Sciatic nerve (tissue), 2 donors: ENCODE results near the gene TDP2. TPM values are rescaled to one million over a fixed set of nuclear protein-coding genes. Genes with fewer than 3 reads are reported as not detected.
A peak's percentile ranks its signal among the peaks of the same experiment; 100 is the strongest.
"Not testable (repeated sequence)": the region's sequence is repeated elsewhere in the genome, so short reads cannot be mapped to it uniquely, and the experiment has no call there.

Experiments
- ATAC-seq: fragments of 200-7000 bp; cut with Tn5 transposase; one replicate; pipeline ENCODE4 v1.9.1; 2020; ENCODE audit warnings: mild to moderate bottlenecking, moderate library complexity
- DNase-seq: peaks from one replicate; pipeline ENCODE4 v3.0.0-alpha.2; 2020; ENCODE audit warnings: low spot score
- intact Hi-C: fragments of 100-400 bp; cut with DNase I; formaldehyde crosslinking; loops from one replicate; pipeline ENCODE4 v1.14.2; 2022
- total RNA-seq: library from RNA; stranded (reverse); fragmentation: NEBNext Ultra II Directional; extraction: Animal tissue kit (Norgen Biotek cat#: 25700); gene quantifications from one replicate; pipeline ENCODE4 v1.2.1, GENCODE V29; 2021
- donor health status: DM: no; HTN: no; CAD: no.
- donor health status: DM: no; HTN: no; CAD: no.

The TDP2 gene
- total RNA-seq, result 34.9 TPM

DNA sequence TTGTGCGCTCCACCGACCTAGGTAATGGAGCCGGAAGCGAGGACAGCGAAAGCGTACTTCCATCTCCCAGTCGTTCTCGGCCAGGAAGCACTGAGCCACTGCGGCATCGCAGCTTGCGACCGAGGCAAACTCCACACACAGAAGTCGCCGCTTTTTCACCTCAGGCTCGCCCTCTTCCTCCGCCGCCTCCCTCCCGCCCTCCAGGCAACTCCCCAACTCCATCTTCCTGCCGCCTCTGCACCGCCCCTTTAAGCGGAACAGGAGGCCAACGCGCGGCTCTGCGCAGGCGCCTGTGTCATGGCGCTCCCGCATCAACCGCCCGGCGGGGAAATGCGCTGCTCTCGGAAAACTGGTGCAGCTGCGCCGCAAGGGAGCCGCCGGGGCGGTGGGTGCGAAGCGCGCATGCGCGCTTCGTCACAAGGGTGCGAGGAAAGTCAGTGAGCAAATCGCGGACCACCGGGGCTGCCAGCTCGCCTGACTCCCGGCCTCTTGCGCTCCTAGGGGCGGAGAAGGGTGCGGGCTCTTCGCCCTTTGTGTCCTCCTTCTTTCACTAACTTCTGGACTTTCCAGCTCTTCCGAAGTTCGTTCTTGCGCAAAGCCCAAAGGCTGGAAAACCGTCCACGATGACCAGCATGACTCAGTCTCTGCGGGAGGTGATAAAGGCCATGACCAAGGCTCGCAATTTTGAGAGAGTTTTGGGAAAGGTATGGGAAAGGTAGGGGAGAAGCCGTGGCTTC, at the start of gene TDP2, which contains the start of gene ACOT13:
TDP2 (minus strand) TSS at position 259 of the 737 bp plus-strand sequence; CDS start at position 222, 37 bp downstream.
ACOT13 (plus strand) TSS at position 437 of the 737 bp plus-strand sequence; CDS start at position 624, 187 bp downstream.
- ATAC-seq (peak; percentile 100), DNase-seq (peak; percentile 96)
- intact Hi-C loops, result no loop called here

- intact Hi-C loops, result no loop called here
- no peak for ATAC-seq
These were observed 44.0 kb upstream of the TDP2 start for GRCh38 chr6:24710519-24711303.

GRCh38 chr6:24709014-24709711, 42.5 kb upstream of the TDP2 start:
- ATAC-seq, result no peak
- intact Hi-C loops, result no loop called here
- no peak for DNase-seq

More at GRCh38 chr6:24710519-24711303, 44.0 kb upstream of the TDP2 start:
- no peak for DNase-seq

GRCh38 chr6:24708612-24709011, 41.9 kb upstream of the TDP2 start:
- no peak for DNase-seq
- intact Hi-C loops, result no loop called here
- ATAC-seq, result no peak

GRCh38 chr6:24704468-24704867, 37.8 kb upstream of the TDP2 start:
- DNase-seq (no peak), ATAC-seq (no peak)
- intact Hi-C loops, result no loop called here

GRCh38 chr6:24702720-24703282, 36.1 kb upstream of the TDP2 start:
- ATAC-seq, result no peak
- intact Hi-C loops, result no loop called here
- no peak for DNase-seq

- intact Hi-C loops, result loop anchor here (10.0 kb wide), 1 partner anchor 115 kb away; no protein-coding TSS in a partner anchor
- DNase-seq (no peak), ATAC-seq (no peak)
These were observed 33.0 kb upstream of the TDP2 start for GRCh38 chr6:24699521-24700359.

DNA sequence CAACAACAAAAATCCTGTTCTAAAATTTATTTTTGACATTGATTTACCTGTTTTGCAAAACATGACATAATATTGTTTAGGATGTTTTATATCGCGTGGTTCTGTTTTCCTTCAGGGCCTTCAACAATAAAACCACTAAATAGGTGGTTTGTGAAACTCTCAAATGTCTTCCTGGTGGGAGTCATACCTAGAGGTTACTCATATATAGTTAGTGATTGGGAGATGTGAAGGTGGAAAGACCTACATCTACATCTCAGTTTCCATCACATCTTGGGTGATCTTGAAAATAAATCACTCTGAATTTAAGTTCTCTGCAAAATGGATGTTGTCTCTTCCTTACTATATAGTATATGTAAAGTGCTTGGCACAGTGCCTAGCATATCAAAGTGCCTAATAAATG, 29.4 kb upstream of the TDP2 start:
- intact Hi-C loops, result loop anchor here (10.0 kb wide), 1 partner anchor 111 kb away; no protein-coding TSS in a partner anchor
- DNase-seq (no peak), ATAC-seq (no peak)

- intact Hi-C loops, result loop anchor here (10.0 kb wide), 1 partner anchor 111 kb away; no protein-coding TSS in a partner anchor
- ATAC-seq, result peak; percentile 83
- DNase-seq, result not testable (repeated sequence)
These were observed 28.9 kb upstream of the TDP2 start for GRCh38 chr6:24695635-24696034.

DNA sequence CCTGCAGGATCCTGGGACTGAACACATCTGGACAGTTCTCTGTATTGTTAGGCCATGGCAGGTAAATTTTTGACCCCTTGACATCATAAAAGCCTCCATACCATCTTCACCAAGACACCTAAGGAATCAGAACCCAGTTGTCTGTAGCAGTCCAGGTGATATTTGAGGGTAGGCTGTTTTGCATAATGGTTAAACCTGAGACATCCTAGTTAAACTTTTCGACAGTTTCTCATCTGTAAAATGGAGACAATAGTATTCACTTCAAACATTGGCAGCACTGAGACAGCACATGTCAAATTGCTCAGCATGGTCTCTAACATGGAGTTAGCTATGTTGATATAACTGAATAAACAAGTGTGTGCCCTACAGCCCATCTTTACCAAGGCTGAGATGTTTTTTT, 27.5 kb upstream of the TDP2 start:
- intact Hi-C loops, result loop anchor here (10.0 kb wide), 1 partner anchor 109 kb away; no protein-coding TSS in a partner anchor
- ATAC-seq (no peak), DNase-seq (no peak)

GRCh38 chr6:24692848-24693592, 26.3 kb upstream of the TDP2 start:
- intact Hi-C loops, result loop anchor here (10.0 kb wide), 1 partner anchor 108 kb away; no protein-coding TSS in a partner anchor
- DNase-seq, result no peak

DNA sequence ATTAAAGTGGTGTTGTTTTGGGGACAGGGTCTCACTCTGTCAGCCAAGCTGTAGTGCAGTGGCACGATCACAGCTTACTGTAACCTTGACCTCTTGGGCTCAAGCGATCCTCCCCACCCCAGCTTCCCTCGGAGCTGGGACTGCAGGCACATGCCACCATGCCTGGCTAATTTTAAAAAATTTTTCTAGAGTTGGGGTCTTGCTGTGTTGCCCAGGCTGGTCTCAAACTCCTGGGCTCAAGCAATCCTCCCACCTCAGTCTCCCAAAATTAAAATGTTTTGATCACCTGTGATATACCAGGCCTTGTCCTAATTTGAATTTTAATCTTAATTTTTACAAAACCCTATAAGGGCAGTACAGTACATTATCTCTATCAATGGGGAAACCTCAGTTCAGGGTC, 25.7 kb upstream of the TDP2 start:
- DNase-seq (no peak), ATAC-seq (no peak)
- intact Hi-C loops, result loop anchor here (10.0 kb wide), 1 partner anchor 108 kb away; no protein-coding TSS in a partner anchor

More at GRCh38 chr6:24692848-24693592, 26.3 kb upstream of the TDP2 start:
- ATAC-seq, result no peak

DNA sequence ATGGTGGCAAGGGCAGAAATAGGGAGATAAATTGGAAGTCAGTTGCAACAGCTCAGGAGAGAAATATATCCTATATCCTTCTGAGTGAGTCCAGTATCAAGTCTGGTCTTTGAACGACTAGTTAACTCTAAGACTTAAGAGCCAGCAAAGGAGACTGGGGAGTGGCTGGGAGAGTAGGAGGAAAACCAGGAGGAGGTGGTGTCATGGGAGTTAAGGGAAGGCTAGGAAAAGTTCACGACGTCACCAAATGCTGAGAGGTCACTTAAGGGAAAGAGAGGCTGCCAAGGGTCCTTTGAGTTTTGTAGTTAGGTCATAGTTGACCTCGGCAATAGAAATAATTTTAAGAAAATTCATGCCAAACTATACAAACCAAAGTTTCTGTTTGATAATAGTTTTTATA, 25.3 kb upstream of the TDP2 start:
- ATAC-seq (peak; percentile 57), DNase-seq (no peak)
- intact Hi-C loops, result loop anchor here (10.0 kb wide), 1 partner anchor 107 kb away; no protein-coding TSS in a partner anchor

DNA sequence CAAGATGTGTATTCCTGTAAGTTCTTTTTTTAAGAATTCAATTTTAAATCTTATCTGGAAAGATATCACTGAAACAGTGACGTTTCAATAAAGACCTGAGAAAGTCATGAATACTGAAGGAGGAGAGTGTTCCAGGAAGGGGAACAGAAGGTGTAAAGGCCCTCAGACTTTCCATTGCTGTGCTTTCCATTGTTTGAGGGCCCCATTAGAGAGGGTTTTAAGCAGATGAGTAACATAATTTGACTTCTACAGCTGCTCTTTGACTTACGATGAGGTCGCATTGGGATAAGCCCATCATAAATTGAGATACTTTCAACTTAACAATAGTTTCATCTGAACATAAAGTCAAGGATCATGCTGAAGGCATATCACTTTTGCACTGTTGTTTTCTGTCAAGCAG, 24.9 kb upstream of the TDP2 start:
- DNase-seq, result no peak
- intact Hi-C loops, result loop anchor here (10.0 kb wide), 1 partner anchor 107 kb away; no protein-coding TSS in a partner anchor
- ATAC-seq, result no peak

DNA sequence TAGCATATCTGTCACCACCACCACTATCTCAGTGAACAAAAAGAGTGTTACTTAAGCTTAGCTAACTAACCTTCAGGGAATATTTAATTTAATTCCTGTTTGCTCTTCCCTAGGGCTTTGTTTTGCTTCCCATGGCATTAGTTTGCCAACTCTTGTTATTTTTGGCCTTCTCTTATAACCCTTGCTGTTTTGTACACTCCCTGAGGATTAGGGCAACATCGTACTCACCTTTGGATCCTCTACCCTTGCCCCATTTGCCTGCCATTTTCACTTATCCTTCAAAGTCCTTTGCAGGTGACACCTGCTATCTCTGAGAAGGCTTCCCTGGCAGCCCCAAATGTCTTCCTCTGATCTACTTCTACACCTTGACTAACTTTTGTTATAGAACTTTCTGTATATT, 23.9 kb upstream of the TDP2 start:
- DNase-seq (no peak), ATAC-seq (no peak)
- intact Hi-C loops, result loop anchor here (10.0 kb wide), 1 partner anchor 106 kb away; no protein-coding TSS in a partner anchor

GRCh38 chr6:24689964-24690363, 23.3 kb upstream of the TDP2 start:
- intact Hi-C loops, result loop anchor here (10.0 kb wide), 1 partner anchor 105 kb away; no protein-coding TSS in a partner anchor
- no peak for ATAC-seq

DNA sequence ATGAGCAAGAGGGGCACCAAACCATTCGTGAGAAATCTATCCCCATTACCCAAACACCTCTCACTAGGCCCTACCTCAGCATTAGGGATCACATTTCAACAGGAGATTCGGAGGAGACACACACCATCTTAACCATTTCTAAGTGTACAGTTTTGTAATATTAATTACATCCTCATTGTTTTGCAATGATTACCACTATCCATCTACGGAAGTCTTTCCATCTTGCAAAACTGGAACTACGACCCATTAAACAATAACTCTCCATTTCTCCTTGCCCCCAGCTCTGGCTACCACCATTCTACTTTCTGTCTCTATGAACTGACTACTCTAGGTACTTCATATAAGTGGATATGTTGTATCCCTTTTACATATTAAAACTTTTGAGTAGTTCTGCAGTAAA, 20.2 kb upstream of the TDP2 start:
- no peak for ATAC-seq
- DNase-seq, result no peak
- intact Hi-C loops, result no loop called here

More at GRCh38 chr6:24689964-24690363, 23.3 kb upstream of the TDP2 start:
- no peak for DNase-seq
